Measurements from ENCODE around the gene CRHR1. TPM values are rescaled to one million over a fixed set of nuclear protein-coding genes. Genes with fewer than 3 reads are reported as not detected.

Gene CRHR1
- polyA plus RNA-seq, 1 donor = not detected

DNA sequence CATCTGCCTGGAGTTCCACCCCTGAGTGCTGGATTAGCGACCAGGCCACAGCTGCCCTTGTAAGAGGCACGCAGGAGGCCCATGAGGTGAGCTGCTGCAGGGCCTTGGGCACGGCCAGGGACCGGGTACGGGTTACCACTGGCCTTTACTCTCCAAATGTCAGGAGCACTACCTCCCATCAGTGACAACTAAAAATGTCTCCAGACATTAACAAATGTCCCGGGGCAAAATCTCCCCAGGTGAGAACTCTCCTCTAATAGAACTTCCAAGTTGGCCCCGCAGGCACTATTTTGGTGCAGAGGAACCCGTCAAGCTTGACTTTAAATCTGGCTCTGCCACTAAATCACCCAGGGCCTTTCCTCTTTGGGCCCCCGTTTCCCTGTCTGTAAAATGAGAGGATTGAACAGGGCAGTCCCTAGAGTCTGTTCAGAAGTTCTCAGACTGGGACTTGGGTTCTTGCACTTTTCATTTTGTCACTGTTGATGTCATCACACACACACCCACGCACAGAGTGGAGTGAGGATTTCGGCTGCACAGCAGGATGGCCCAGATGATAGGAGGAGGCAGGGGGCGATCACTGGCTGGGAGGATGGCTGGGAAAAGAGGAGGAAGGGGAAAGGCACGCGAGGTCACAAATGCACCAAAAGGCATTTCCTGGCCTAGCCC is 85.7 kb downstream of the CRHR1 start:
- DNase-seq = no peak

DNA sequence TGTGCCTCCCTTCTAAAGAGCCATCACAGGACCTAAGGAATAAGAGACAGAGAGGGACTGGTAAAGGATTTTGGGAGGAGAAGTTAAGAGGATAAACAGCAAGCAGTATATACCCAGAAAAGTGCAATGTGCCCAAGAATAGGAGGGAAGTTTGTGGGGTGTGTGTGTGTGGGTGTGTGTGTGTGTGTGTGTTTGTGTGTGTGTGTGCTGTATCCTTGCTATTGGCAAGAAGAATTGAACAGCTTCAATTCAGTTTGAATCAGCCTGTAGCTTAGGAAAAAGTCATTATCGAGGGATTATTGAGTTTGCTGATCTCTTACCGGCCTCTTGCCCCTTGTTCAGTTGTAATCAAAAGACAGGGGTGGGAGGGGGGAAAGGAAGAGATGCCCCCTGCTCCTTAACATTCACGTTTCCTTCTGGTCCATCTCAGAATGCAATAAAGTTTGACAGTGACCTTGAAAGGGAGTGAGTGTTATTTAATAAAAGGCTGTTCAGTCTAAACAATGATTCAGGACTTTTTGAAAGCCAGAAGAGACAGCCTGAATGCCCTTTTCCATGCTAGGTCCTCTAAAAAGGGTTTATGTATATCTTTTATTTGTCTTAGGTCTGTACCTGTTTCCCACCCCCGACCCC is 86.3 kb downstream of the CRHR1 start:
- DNase-seq = no peak

DNA sequence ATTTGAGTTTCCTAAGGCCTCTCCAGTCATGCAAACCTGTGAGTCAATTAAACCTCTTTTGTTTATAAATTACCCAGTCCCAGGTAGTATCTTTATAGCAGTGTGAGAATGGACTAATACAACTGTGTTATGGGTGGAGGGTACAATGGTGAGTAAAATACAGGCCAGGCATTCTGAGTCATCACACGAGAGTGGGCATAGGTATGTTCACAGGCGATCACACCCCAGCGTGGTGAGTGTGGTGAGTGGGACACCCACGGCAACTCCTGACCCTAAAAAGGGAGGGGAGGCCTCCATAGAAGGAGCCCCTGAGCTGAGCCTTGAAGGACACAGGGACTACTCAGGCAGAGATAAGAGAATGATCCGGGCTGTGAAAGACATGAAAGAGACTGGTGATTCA is 87.6 kb downstream of the CRHR1 start:
- no peak for DNase-seq

DNA sequence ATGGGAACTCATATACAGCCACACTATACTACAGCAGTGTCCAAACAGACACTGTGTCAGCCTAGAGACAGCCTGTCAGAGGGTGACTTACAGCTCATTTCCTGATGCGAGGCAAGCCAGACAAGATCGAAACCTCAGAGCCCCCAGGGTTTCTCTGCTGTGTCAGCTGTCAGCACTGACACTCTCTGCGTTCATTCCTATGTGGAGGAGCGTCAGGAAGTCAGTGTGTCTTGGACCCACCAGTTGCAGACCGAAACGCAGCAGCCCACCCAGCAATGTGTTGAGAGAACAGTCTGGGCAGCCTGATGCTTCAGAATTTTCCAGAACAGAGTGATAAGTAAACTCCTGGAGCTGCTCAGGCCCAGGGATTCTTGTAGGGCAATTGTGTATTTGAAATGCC is 89.6 kb downstream of the CRHR1 start:
- DNase-seq = no peak

DNA sequence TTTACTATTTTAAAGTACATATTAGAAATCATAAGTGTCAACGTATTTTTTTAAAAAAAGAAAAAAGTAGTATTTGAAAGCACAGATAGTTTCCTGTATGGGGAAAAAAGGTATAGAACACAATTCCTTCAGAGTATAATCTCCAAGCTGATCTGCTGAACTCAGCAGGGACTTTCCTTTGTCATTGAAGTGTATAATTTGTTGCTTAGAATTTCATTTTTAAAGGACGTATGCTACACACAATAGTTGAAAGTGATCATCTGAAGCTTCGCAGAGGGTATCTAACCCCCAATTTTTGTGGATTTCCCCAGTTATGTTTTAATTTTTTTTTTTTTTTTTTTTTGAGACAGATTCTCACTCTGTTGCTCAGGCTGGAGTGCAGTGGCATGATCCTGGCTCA is 90.0 kb downstream of the CRHR1 start:
- DNase-seq = no peak

DNA sequence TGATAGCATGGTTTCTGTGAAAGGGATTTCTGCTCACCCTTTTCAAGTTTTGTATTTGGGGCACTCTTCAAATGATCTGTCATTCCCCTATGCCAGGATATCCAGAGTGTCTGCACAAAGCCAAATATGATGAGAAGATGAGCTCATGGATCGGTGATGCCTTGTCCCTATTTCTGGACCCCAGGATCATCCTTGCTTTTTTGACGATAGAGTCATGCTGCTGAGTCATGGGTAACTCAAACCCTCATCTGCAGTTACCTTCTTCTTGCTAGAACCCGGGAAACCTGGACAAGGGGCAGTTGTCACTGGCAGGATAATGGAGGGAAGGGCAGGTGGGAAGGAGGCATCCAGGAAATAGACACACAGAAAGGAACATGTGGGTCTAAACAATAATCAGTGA is 92.4 kb downstream of the CRHR1 start:
- DNase-seq = no peak

DNA sequence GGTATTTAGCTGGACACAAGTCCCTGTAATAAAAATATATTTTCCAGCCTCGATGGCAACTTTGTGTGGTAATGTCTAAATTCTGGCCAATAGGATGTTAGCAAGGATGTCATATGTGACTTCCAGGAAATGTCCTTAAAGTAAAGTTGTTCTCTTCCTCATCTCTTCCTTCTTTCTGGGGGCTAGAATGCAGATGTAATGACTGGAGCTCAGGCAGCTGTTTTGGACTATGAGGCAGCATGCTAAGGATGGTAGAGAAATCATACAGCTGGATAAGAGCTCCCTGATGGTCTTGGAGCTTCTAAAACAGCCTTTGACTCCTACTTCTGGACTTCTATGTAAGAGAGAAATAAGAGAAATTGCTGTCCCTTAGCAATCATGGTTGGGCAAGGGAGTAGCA is 93.3 kb downstream of the CRHR1 start:
- DNase-seq = no peak

DNA sequence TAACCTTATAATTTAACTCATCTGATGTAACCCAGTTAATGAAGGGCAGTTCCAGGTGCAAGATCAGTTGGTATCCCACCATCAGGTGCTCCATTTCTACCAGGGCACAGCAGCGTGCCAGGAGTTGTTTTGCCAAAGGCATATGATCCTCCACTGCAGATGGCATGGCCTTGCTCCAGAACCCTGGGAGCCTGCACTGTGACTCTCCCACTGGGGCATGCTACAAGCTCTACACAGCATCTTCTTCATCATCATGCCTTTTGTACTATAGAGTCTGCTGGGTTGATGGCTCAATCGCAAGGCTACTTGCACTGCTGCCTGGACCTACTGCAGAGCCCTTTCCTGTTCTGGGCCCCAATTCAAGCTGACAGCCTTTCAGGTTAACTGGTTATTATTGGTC is 98.9 kb downstream of the CRHR1 start:
- no peak for DNase-seq

Other genes with a start within 250 kb of the CRHR1 start
- gene SPPL2C, start 60.6 kb downstream of the CRHR1 start, polyA plus RNA-seq (ENCODE audit: insufficient read length) = not detected
- gene MAPT, start 110.2 kb downstream of the CRHR1 start, polyA plus RNA-seq (ENCODE audit: insufficient read length) = 8.2 TPM
- gene STH, start 214.9 kb downstream of the CRHR1 start, polyA plus RNA-seq (ENCODE audit: insufficient read length) = not detected

Data from hindlimb muscle (tissue), 1 donor.